ENCODE results near the gene ESYT1. TPM values are rescaled to one million over a fixed set of nuclear protein-coding genes. Genes with fewer than 3 reads are reported as not detected.

The ESYT1 gene
- total RNA-seq, 1 donor: 304 TPM

- no peaks in the 10 kb centered on the region for H3K27me3 ChIP-seq (ENCODE audit: insufficient read depth, low read length)
- H3K4me3 ChIP-seq (ENCODE audit: insufficient read depth, low read length): no peak overlapping the region
- no peaks in the 10 kb centered on the region for H3K9me3 ChIP-seq (ENCODE audit: low read depth, low read length)
- no peaks in the 10 kb centered on the region for H4K20me1 ChIP-seq (ENCODE audit: insufficient read depth, low read length)
- H3K4me1 ChIP-seq (ENCODE audit: insufficient read depth, low read length): peaks cover 5% of the 10 kb centered on the region
- no peaks in the 10 kb centered on the region for H3K79me2 ChIP-seq (ENCODE audit: insufficient read depth, low read length)
- DNase-seq (ENCODE audit: insufficient read length, low spot score, missing footprints): peak; percentile 39
- TF ChIP-seq, protein P1, sequence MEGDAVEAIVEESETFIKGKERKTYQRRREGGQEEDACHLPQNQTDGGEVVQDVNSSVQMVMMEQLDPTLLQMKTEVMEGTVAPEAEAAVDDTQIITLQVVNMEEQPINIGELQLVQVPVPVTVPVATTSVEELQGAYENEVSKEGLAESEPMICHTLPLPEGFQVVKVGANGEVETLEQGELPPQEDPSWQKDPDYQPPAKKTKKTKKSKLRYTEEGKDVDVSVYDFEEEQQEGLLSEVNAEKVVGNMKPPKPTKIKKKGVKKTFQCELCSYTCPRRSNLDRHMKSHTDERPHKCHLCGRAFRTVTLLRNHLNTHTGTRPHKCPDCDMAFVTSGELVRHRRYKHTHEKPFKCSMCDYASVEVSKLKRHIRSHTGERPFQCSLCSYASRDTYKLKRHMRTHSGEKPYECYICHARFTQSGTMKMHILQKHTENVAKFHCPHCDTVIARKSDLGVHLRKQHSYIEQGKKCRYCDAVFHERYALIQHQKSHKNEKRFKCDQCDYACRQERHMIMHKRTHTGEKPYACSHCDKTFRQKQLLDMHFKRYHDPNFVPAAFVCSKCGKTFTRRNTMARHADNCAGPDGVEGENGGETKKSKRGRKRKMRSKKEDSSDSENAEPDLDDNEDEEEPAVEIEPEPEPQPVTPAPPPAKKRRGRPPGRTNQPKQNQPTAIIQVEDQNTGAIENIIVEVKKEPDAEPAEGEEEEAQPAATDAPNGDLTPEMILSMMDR (IDR thresholded peaks at IDR 0.05; ENCODE audit: extremely low read depth, low read depth, low read length): no peak
- no peak overlapping the region for H3K4me2 ChIP-seq (ENCODE audit: insufficient read depth, low read length)
- H3K36me3 ChIP-seq (ENCODE audit: insufficient read depth, low read length): peaks cover 36% of the 10 kb centered on the region
- no peak overlapping the region for H2AFZ ChIP-seq (ENCODE audit: low read length)
- no peak overlapping the region for H3K27ac ChIP-seq (ENCODE audit: low read depth, low read length)
These were observed 15.8 kb downstream of the ESYT1 start for GRCh38 chr12:56143870-56144269.

DNA sequence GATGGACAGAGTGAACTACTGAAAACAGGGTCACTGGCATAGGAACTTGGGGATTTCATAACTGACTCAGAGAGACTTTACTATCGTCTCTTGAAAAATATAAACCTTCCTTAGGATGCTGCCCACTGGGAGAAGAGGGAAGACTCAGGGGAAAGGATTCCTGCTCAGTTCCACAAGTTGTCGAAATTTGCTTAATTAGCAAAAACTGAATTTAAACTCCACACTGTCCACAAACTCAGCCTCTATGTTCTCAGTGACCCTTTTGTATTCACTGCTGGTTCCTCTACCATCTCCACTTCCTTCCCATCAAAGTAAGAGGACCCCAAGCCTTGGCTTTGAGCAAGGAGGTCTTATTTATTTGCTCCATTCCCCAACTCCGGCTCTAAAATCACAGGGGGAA lies 17.1 kb downstream of the ESYT1 start:
- no peaks in the 10 kb centered on the region for H4K20me1 ChIP-seq (ENCODE audit: insufficient read depth, low read length)
- TF ChIP-seq, protein P1 (IDR thresholded peaks at IDR 0.05; ENCODE audit: extremely low read depth, low read depth, low read length): no peak
- H3K4me1 ChIP-seq (ENCODE audit: insufficient read depth, low read length): peaks cover 5% of the 10 kb centered on the region
- H3K9me3 ChIP-seq (ENCODE audit: low read depth, low read length): no peaks in the 10 kb centered on the region
- no peak overlapping the region for H2AFZ ChIP-seq (ENCODE audit: low read length)
- H3K4me3 ChIP-seq (ENCODE audit: insufficient read depth, low read length): no peak overlapping the region
- no peak overlapping the region for H3K27ac ChIP-seq (ENCODE audit: low read depth, low read length)
- no peaks in the 10 kb centered on the region for H3K27me3 ChIP-seq (ENCODE audit: insufficient read depth, low read length)
- H3K4me2 ChIP-seq (ENCODE audit: insufficient read depth, low read length): no peak overlapping the region
- DNase-seq (ENCODE audit: insufficient read length, low spot score, missing footprints): no peak
- H3K36me3 ChIP-seq (ENCODE audit: insufficient read depth, low read length): peaks cover 24% of the 10 kb centered on the region
- no peaks in the 10 kb centered on the region for H3K79me2 ChIP-seq (ENCODE audit: insufficient read depth, low read length)

- Histone ChIP-seq H3K36me3 (ENCODE audit: insufficient read depth, low read length) (peaks cover 24% of the 10 kb centered on the region), H3K9me3 (ENCODE audit: low read depth, low read length) (no peaks in the 10 kb centered on the region), H3K4me1 (ENCODE audit: insufficient read depth, low read length) (peaks cover 11% of the 10 kb centered on the region), H2AFZ (ENCODE audit: low read length) (no peak overlapping the region), H3K27me3 (ENCODE audit: insufficient read depth, low read length) (no peaks in the 10 kb centered on the region), H4K20me1 (ENCODE audit: insufficient read depth, low read length) (no peaks in the 10 kb centered on the region), H3K27ac (ENCODE audit: low read depth, low read length) (no peak overlapping the region), H3K4me3 (ENCODE audit: insufficient read depth, low read length) (no peak overlapping the region), H3K4me2 (ENCODE audit: insufficient read depth, low read length) (no peak overlapping the region), H3K79me2 (ENCODE audit: insufficient read depth, low read length) (no peaks in the 10 kb centered on the region)
- DNase-seq (ENCODE audit: insufficient read length, low spot score, missing footprints): no peak
- TF ChIP-seq, protein P1 (IDR thresholded peaks at IDR 0.05; ENCODE audit: extremely low read depth, low read depth, low read length): no peak
These were observed 18.7 kb downstream of the ESYT1 start for GRCh38 chr12:56146492-56147460.

GRCh38 chr12:56150563-56150962 lies 22.5 kb downstream of the ESYT1 start:
- Histone ChIP-seq H4K20me1 (ENCODE audit: insufficient read depth, low read length) (no peaks in the 10 kb centered on the region), H2AFZ (ENCODE audit: low read length) (no peak overlapping the region), H3K4me2 (ENCODE audit: insufficient read depth, low read length) (no peak overlapping the region), H3K27ac (ENCODE audit: low read depth, low read length) (no peak overlapping the region), H3K4me1 (ENCODE audit: insufficient read depth, low read length) (peaks cover 21% of the 10 kb centered on the region), H3K36me3 (ENCODE audit: insufficient read depth, low read length) (peaks cover 7% of the 10 kb centered on the region), H3K79me2 (ENCODE audit: insufficient read depth, low read length) (peaks cover 15% of the 10 kb centered on the region), H3K4me3 (ENCODE audit: insufficient read depth, low read length) (no peak overlapping the region), H3K9me3 (ENCODE audit: low read depth, low read length) (no peaks in the 10 kb centered on the region), H3K27me3 (ENCODE audit: insufficient read depth, low read length) (no peaks in the 10 kb centered on the region)
- TF ChIP-seq, protein P1 (IDR thresholded peaks at IDR 0.05; ENCODE audit: extremely low read depth, low read depth, low read length): no peak
- no peak for DNase-seq (ENCODE audit: insufficient read length, low spot score, missing footprints)
